WERI-Rb-1 (cell line): Measurements from ENCODE around the gene TMEM219.

Experiments
- DNase-seq: peaks from one replicate; pipeline ENCODE4 v3.0.0-alpha.2; 2020
- H3K27ac ChIP-seq: fragments of 250-450 bp; sonication (Bioruptor Pico); 2 replicates; pipeline ENCODE4 v1.5.1; 2020; ENCODE audit warnings: mild to moderate bottlenecking, moderate library complexity
- H3K27me3 ChIP-seq: fragments of 250-450 bp; sonication (Bioruptor Pico); 2 replicates; pipeline ENCODE4 v1.5.1; 2021; ENCODE audit warnings: mild to moderate bottlenecking, low read depth, moderate library complexity; ENCODE audit not compliant: insufficient read depth, severe bottlenecking
- H3K36me3 ChIP-seq: fragments of 250-450 bp; sonication (Bioruptor Pico); 2 replicates; pipeline ENCODE4 v1.5.1; 2020; ENCODE audit warnings: mild to moderate bottlenecking, moderate library complexity
- H3K4me3 ChIP-seq: 2 replicates; pipeline ENCODE4 v1.5.1; 2011; ENCODE audit warnings: low read depth, mild to moderate bottlenecking, control low read depth, low read length
- H3K9me3 ChIP-seq: fragments of 250-450 bp; sonication (Bioruptor Pico); 2 replicates; pipeline ENCODE4 v1.5.1; 2021; ENCODE audit warnings: mild to moderate bottlenecking, moderate library complexity; ENCODE audit not compliant: severe bottlenecking
- TF ChIP-seq, protein P1 (sequence below): IDR thresholded peaks from 2 replicates; pipeline ENCODE4 v1.5.1; 2011; ENCODE audit warnings: low read depth, mild to moderate bottlenecking, control low read depth, inconsistent platforms, low read length

Gene TMEM219

DNA sequence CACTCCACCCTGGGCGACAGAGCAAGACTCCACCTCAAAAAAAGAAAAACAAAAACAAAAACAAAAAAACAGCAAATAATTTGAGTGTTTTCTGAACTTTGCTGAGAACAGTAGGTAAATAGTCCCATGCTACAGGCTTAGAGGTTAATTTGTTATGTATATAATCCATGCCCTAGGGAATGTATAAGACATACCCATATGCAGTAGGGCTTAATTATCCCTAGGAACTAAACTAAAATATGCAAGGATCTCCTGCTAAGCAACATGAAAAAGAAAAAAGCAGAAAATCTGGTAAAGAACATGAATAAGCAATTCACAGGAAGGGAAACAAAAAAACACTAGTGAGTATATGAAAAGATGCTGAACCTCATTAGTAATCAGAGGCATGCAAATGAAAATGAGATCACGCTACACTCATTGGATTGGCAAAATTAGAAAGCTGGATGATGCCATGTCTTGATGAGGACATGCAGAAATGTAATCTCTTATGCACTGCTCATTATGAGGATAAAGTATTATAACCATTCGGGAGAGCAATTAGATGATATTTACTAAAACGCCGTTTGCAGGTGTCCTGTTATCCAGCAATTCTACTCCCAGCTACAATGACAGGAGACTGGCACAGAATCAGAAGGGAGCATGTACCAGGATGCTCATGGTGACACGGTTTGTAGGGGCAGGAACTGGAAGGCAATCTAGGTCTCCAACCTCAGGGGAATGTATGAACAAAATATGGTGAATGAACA, 41.4 kb upstream of the TMEM219 start:
- no peaks in the 10 kb centered on the region for H3K27me3 ChIP-seq
- DNase-seq: no peak
- H3K4me3 ChIP-seq: no peak overlapping the region
- peaks cover 14% of the 10 kb centered on the region for H3K36me3 ChIP-seq
- no peak overlapping the region for H3K27ac ChIP-seq
- H3K9me3 ChIP-seq: no peaks in the 10 kb centered on the region
- TF ChIP-seq, protein P1, sequence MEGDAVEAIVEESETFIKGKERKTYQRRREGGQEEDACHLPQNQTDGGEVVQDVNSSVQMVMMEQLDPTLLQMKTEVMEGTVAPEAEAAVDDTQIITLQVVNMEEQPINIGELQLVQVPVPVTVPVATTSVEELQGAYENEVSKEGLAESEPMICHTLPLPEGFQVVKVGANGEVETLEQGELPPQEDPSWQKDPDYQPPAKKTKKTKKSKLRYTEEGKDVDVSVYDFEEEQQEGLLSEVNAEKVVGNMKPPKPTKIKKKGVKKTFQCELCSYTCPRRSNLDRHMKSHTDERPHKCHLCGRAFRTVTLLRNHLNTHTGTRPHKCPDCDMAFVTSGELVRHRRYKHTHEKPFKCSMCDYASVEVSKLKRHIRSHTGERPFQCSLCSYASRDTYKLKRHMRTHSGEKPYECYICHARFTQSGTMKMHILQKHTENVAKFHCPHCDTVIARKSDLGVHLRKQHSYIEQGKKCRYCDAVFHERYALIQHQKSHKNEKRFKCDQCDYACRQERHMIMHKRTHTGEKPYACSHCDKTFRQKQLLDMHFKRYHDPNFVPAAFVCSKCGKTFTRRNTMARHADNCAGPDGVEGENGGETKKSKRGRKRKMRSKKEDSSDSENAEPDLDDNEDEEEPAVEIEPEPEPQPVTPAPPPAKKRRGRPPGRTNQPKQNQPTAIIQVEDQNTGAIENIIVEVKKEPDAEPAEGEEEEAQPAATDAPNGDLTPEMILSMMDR: no peak

DNA sequence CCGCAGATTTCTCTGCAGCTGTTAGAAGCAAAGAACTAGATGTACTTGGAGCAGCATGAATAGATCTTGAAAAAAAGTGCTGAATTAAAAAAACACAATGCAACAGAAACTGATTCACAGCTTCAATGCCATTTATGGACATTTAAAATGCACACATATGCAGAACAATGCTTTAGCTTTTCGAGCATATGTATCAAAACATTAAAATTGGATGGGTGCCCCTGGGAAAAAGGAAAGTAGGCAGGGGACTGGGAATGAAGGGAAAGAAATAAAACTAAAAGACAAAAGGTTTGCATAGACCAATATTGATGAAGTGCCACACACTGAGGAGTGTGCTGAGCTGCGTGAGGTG, 40.9 kb upstream of the TMEM219 start:
- peaks cover 14% of the 10 kb centered on the region for H3K36me3 ChIP-seq
- TF ChIP-seq, protein P1: no peak
- no peaks in the 10 kb centered on the region for H3K27me3 ChIP-seq
- no peak for DNase-seq
- H3K27ac ChIP-seq: no peak overlapping the region
- no peak overlapping the region for H3K4me3 ChIP-seq
- H3K9me3 ChIP-seq: no peaks in the 10 kb centered on the region

GRCh38 chr16:29922326-29922725, 39.6 kb upstream of the TMEM219 start:
- H3K4me3 ChIP-seq: no peak overlapping the region
- H3K9me3 ChIP-seq: no peaks in the 10 kb centered on the region
- no peak overlapping the region for H3K27ac ChIP-seq
- TF ChIP-seq, protein P1: no peak
- peaks cover 14% of the 10 kb centered on the region for H3K36me3 ChIP-seq
- no peaks in the 10 kb centered on the region for H3K27me3 ChIP-seq
- no peak for DNase-seq

DNA sequence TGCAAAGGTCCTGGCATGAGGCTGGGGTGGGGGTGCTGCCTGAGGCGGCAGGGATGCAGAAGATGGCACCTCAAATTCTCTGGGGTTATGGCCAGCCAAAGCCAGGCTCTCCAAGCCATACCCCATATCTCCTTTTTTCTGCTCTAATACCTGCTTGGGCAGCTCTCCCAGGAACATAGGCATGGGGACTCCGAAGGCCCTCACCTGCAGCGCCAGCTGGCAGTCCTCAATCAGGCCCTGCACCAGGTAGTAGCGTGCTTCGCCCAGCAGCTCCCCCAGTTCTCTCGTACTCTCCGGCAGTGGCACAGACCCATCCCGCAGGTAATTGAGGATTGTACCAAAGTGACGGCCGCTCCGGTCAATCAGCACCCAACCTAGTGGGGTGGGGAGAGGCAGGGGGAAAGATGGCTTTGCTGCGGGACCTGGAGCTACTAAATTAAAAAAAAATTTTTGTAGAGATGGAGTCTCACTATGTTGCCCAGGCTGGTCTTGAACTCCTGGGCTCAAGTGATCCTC, 38.8 kb upstream of the TMEM219 start:
- H3K9me3 ChIP-seq: no peaks in the 10 kb centered on the region
- H3K27me3 ChIP-seq: no peaks in the 10 kb centered on the region
- no peak overlapping the region for H3K27ac ChIP-seq
- H3K4me3 ChIP-seq: no peak overlapping the region
- H3K36me3 ChIP-seq: peaks cover 14% of the 10 kb centered on the region
- no peak for DNase-seq
- TF ChIP-seq, protein P1: no peak

- H3K9me3 ChIP-seq: no peaks in the 10 kb centered on the region
- TF ChIP-seq, protein P1: no peak
- peaks cover 8% of the 10 kb centered on the region for H3K36me3 ChIP-seq
- H3K27me3 ChIP-seq: no peaks in the 10 kb centered on the region
- no peak overlapping the region for H3K27ac ChIP-seq
- H3K4me3 ChIP-seq: peak overlapping the region; percentile 91
- no peak for DNase-seq
These were observed 36.6 kb upstream of the TMEM219 start for GRCh38 chr16:29925105-29925756.
